Thyroid gland (tissue), 4 donors: ENCODE data around the gene PLA2G6. TPM values are rescaled to one million over a fixed set of nuclear protein-coding genes. Genes with fewer than 3 reads are reported as not detected.

Source experiments
- DNase-seq, 2 donors: peaks; one replicate each; pipeline ENCODE4 v3.0.0-alpha.2; 2019
- H3K27ac ChIP-seq, 3 donors: fragments of 200-600 bp; sonication (generic); 1 replicate in 2 of 3; 2 replicates in 1 of 3; pipeline ENCODE4 v1.5.1; 2016 to 2019; ENCODE audit warnings: mild to moderate bottlenecking in 1 of 3, moderate library complexity in 1 of 3
- H3K27me3 ChIP-seq: fragments of 200-600 bp; sonication (generic); one replicate; pipeline ENCODE4 v1.5.1; 2019
- H3K36me3 ChIP-seq, 2 donors: fragments of 200-600 bp; sonication (generic); one replicate each; pipeline ENCODE4 v1.5.1; 2016 to 2019
- H3K4me1 ChIP-seq, 2 donors: fragments of 200-600 bp; sonication (generic); one replicate each; pipeline ENCODE4 v1.5.1; 2017 to 2019
- H3K4me3 ChIP-seq, 3 donors: fragments of 200-600 bp; sonication (generic); replicated peaks in 1 of 3; 1 replicate in 2 of 3; 2 replicates in 1 of 3; pipeline ENCODE4 v1.5.1; 2016; ENCODE audit warnings: mild to moderate bottlenecking in 1 of 3
- H3K9me3 ChIP-seq: fragments of 200-600 bp; sonication (generic); one replicate; pipeline ENCODE4 v1.5.1; 2017
- CTCF ChIP-seq, 6 experiments: fragments of 200-600 bp in 3 of 6; fragments of 450-650 bp in 3 of 6; sonication (generic) in 3 of 6; IDR thresholded peaks; one replicate each; pipeline ENCODE4 v1.5.1; 2016 to 2019; ENCODE audit warnings: antibody characterized with exemption in 6 of 6, mild to moderate bottlenecking in 2 of 6, inconsistent platforms in 1 of 6, moderate library complexity in 1 of 6
- POLR2A ChIP-seq, 2 donors: fragments of 450-650 bp; IDR thresholded peaks; one replicate each; pipeline ENCODE4 v1.6.1; 2017; ENCODE audit warnings: antibody characterized with exemption in 2 of 2, mild to moderate bottlenecking in 2 of 2, moderate library complexity in 1 of 2
- WGBS, 2 donors: methylation state at CpG; one replicate each; pipeline ENCODE4 v1.1.5; 2017; 5-methylcytosine and 5-hydroxymethylcytosine counted together
- intact Hi-C: fragments of 100-400 bp; cut with DNase I; formaldehyde crosslinking; loops from one replicate; pipeline ENCODE4 v1.15.1; 2023
- small RNA-seq: library from RNA; depleted of rRNA; stranded (forward); fragments of <200 nt; gene quantifications from one replicate; pipeline ENCODE3, GENCODE V24; 2016
- total RNA-seq, 4 donors: library from RNA; depleted of rRNA; stranded (reverse); fragments of >200 nt; gene quantifications; one replicate each; pipeline ENCODE4 v1.2.3, GENCODE V29; 2016

Gene PLA2G6
- total RNA-seq, 4 donors from 2014 or later: 106 to 122 (median 112) TPM

- Histone ChIP-seq H3K36me3 (peaks cover 23 to 30% of the 10 kb centered on the region in 2 donors), H3K27ac (peak overlapping the region in 1 of 3 donors; percentile 34), H3K9me3 (no peaks in the 10 kb centered on the region), H3K4me1 (peaks cover 4% of the 10 kb centered on the region in 2 donors), H3K27me3 (no peaks in the 10 kb centered on the region), H3K4me3 (no peak overlapping the region)
- DNase-seq: peak in 1 of 2 donors; percentile 17
- 77 to 83% methylated on average over 6 of the region's 6 CpGs for WGBS, 2 donors
- intact Hi-C loops: no loop called here
- no peak for TF ChIP-seq POLR2A (IDR thresholded peaks at IDR 0.05)
- TF ChIP-seq CTCF (IDR thresholded peaks at IDR 0.05): no peak
Observed at GRCh38 chr22:38062791-38063190, 118.8 kb downstream of the PLA2G6 start.

Small RNA genes lying within 50 kb of the gene (small RNA-seq; reads per million reads assigned to genes)
- gene RN7SL704P: 0.38 reads per million

Other genes starting within 250 kb of the PLA2G6 start
- gene C22orf23, start 228.2 kb downstream of the PLA2G6 start, total RNA-seq: 1 to 10 TPM in 1 of 4 donors, under 1 TPM in 3; 0.59 to 1.7 (median 0.73) TPM
- 10 to 100 TPM; 19.7 to 88.9 (median 55.2) TPM for gene POLR2F, start 228.1 kb downstream of the PLA2G6 start, total RNA-seq
- under 1 TPM in 1 of 4 donors, not detected in 3; 0.34 TPM for gene SOX10, start 197.3 kb downstream of the PLA2G6 start, total RNA-seq
- 10 to 100 TPM; 52.2 to 81.4 (median 57.5) TPM for gene PICK1, start 124.4 kb downstream of the PLA2G6 start, total RNA-seq
- 1 to 10 TPM in 1 of 4 donors, under 1 TPM in 1, not detected in 2; 0.88 to 1.0 TPM for gene SLC16A8, start 97.6 kb downstream of the PLA2G6 start, total RNA-seq
- 1 to 10 TPM in 2 of 4 donors, under 1 TPM in 2; 0.50 to 1.7 (median 1.1) TPM for gene BAIAP2L2, start 71.1 kb downstream of the PLA2G6 start, total RNA-seq
- gene MAFF, start 20.2 kb upstream of the PLA2G6 start, total RNA-seq: 100 to 1,000 TPM in 1 of 4 donors, 10 to 100 TPM in 3; 13.1 to 111 (median 24.6) TPM
- gene TMEM184B, start 91.2 kb upstream of the PLA2G6 start, total RNA-seq: 10 to 100 TPM; 42.9 to 92.2 (median 74.5) TPM
- 10 to 100 TPM; 53.2 to 98.4 (median 69.5) TPM for gene CSNK1E, start 135.6 kb upstream of the PLA2G6 start, total RNA-seq